Peyer's patch (tissue), 4 donors: Measurements from ENCODE around the gene PLD2. TPM values are rescaled to one million over a fixed set of nuclear protein-coding genes. Genes with fewer than 3 reads are reported as not detected.
A peak's percentile ranks its signal among the peaks of the same experiment; 100 is the strongest.

Experiments
- DNase-seq, 3 donors: peaks; one replicate each; pipeline ENCODE4 v3.0.0-alpha.2; 2017 to 2019
- H3K27ac ChIP-seq, 4 donors: fragments of 200-600 bp; sonication (generic); one replicate each; pipeline ENCODE4 v1.5.1; 2016 to 2019
- H3K27me3 ChIP-seq, 2 donors: fragments of 200-600 bp; sonication (generic); one replicate each; pipeline ENCODE4 v1.5.1; 2019
- H3K36me3 ChIP-seq, 3 donors: fragments of 200-600 bp; sonication (generic); one replicate each; pipeline ENCODE4 v1.5.1; 2016 to 2019
- H3K4me1 ChIP-seq, 4 donors: fragments of 200-600 bp; sonication (generic); one replicate each; pipeline ENCODE4 v1.5.1; 2016 to 2019
- H3K4me3 ChIP-seq, 4 donors: fragments of 200-600 bp; sonication (generic); 1 replicate in 3 of 4; 2 replicates in 1 of 4; pipeline ENCODE4 v1.5.1; 2016 to 2019; ENCODE audit warnings: mild to moderate bottlenecking in 1 of 4
- H3K9me3 ChIP-seq, 4 donors: fragments of 200-600 bp; sonication (generic); one replicate each; pipeline ENCODE4 v1.5.1; 2016 to 2019; ENCODE audit warnings: mild to moderate bottlenecking in 1 of 4
- POLR2A ChIP-seq, 2 donors: fragments of 450-650 bp; IDR thresholded peaks; one replicate each; pipeline ENCODE4 v1.5.1; 2017; ENCODE audit warnings: antibody characterized with exemption in 2 of 2, mild to moderate bottlenecking in 2 of 2, moderate library complexity in 2 of 2
- total RNA-seq, 4 donors: library from RNA; depleted of rRNA; stranded (reverse); fragments of >200 nt; gene quantifications; one replicate each; pipeline ENCODE4 v1.1.0, GENCODE V29; 2016
- TF ChIP-seq, protein P1 (sequence below), 6 experiments: fragments of 450-650 bp in 4 of 6; fragments of 200-600 bp in 2 of 6; sonication (generic) in 1 of 6; IDR thresholded peaks; one replicate each; pipeline ENCODE4 v1.5.1; 2017 to 2019; ENCODE audit warnings: antibody characterized with exemption in 6 of 6, mild to moderate bottlenecking in 3 of 6, moderate library complexity in 1 of 6

The PLD2 gene, protein sequence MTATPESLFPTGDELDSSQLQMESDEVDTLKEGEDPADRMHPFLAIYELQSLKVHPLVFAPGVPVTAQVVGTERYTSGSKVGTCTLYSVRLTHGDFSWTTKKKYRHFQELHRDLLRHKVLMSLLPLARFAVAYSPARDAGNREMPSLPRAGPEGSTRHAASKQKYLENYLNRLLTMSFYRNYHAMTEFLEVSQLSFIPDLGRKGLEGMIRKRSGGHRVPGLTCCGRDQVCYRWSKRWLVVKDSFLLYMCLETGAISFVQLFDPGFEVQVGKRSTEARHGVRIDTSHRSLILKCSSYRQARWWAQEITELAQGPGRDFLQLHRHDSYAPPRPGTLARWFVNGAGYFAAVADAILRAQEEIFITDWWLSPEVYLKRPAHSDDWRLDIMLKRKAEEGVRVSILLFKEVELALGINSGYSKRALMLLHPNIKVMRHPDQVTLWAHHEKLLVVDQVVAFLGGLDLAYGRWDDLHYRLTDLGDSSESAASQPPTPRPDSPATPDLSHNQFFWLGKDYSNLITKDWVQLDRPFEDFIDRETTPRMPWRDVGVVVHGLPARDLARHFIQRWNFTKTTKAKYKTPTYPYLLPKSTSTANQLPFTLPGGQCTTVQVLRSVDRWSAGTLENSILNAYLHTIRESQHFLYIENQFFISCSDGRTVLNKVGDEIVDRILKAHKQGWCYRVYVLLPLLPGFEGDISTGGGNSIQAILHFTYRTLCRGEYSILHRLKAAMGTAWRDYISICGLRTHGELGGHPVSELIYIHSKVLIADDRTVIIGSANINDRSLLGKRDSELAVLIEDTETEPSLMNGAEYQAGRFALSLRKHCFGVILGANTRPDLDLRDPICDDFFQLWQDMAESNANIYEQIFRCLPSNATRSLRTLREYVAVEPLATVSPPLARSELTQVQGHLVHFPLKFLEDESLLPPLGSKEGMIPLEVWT
- total RNA-seq = 10 to 100 TPM; 14.4 to 33.8 (median 26.6) TPM

DNA sequence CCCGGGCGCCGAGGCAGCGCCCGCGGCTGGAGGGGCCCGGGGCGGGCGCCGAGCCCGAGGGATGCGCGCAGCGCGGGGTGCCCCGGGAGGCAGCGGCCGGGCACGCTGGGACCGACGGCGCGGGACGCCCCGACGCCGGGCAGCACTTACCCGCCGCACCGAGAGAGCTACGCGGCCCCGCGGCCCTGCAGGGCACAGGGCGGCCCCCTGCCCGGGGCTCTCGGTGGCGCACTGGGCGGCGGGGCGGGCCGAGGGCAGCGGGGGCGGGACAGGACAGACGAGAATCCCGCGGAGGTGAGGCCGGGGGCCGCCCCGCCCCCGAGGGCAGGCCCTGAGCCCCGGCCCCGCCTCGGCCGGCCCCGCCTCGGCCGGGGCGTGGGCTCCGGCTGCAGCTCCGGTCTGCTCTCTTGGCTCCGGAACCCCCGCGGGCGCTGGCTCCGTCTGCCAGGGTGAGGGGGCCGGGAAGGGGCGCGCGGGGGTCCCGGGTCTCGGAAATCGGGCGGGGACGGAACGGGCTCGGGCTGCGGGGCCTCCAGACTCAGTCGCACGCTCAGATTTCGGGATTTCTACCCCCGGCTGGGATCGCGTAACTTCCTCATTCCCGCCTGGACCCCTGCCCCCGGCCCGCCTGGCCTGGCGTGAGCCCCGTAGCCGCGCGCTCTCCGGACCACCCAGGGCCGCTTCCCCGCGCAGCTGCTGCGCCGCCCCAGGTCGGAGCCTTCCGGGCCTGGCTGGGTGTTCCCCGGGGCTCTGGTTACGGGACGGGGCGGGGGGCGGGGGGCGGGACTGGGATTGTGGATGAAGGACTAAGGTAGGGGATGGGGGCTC, at the start of gene PLD2:
PLD2 (plus strand) TSS at position 376 of the 828 bp plus-strand sequence. CDS start 621 bp downstream, outside the sequence.
- Histone ChIP-seq H3K9me3 (no peaks in the 10 kb centered on the region), H3K4me3 (peak within 1 kb of the TSS; percentile 68 to 95 (median 82)), H3K4me1 (peaks cover 0 to 18% (median 4%) of the 10 kb centered on the region in 4 donors), H3K36me3 (no peaks in the 10 kb centered on the region), H3K27ac (peak within 1 kb of the TSS; percentile 60 to 86 (median 78)), H3K27me3 (no peaks in the 10 kb centered on the region)
- peak; percentile 86 to 95 (median 93) for DNase-seq
- peak; percentile 5 to 44 for TF ChIP-seq POLR2A (IDR thresholded peaks at IDR 0.05)
- TF ChIP-seq, protein P1, sequence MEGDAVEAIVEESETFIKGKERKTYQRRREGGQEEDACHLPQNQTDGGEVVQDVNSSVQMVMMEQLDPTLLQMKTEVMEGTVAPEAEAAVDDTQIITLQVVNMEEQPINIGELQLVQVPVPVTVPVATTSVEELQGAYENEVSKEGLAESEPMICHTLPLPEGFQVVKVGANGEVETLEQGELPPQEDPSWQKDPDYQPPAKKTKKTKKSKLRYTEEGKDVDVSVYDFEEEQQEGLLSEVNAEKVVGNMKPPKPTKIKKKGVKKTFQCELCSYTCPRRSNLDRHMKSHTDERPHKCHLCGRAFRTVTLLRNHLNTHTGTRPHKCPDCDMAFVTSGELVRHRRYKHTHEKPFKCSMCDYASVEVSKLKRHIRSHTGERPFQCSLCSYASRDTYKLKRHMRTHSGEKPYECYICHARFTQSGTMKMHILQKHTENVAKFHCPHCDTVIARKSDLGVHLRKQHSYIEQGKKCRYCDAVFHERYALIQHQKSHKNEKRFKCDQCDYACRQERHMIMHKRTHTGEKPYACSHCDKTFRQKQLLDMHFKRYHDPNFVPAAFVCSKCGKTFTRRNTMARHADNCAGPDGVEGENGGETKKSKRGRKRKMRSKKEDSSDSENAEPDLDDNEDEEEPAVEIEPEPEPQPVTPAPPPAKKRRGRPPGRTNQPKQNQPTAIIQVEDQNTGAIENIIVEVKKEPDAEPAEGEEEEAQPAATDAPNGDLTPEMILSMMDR (IDR thresholded peaks at IDR 0.05) = peak in 2 of 6 experiments; percentile 17 to 24

DNA sequence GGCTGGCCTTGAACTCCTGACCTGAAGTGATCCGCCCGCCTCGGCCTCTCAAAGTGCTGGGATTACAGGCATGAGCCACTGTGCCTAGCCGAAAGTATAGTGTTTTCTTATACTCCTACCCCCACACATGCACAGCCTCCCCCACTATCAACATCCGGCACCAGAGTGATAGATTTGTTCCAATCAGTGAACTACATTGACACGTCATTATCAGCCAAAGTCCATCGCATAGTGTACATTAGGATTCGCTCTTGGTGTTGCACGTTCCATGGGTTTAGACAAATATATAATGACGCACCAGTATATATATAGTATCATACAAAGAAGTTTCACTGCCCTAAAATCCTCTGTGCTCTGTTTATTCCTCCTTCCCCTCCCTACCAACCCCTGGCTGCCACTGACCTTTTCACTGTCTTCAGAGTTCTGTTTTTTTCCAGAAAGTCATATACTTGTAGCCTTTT, 47.1 kb upstream of the PLD2 start:
- H3K4me1 ChIP-seq = peaks cover 0 to 4% (median 0%) of the 10 kb centered on the region in 4 donors
- H3K27ac ChIP-seq = peak overlapping the region in 1 of 4 donors; percentile 45
- peak in 1 of 3 donors; percentile 67 for DNase-seq
- no peak for TF ChIP-seq POLR2A (IDR thresholded peaks at IDR 0.05)
- no peaks in the 10 kb centered on the region for H3K36me3 ChIP-seq
- no peaks in the 10 kb centered on the region for H3K27me3 ChIP-seq
- no peak overlapping the region for H3K4me3 ChIP-seq
- H3K9me3 ChIP-seq = no peaks in the 10 kb centered on the region

DNA sequence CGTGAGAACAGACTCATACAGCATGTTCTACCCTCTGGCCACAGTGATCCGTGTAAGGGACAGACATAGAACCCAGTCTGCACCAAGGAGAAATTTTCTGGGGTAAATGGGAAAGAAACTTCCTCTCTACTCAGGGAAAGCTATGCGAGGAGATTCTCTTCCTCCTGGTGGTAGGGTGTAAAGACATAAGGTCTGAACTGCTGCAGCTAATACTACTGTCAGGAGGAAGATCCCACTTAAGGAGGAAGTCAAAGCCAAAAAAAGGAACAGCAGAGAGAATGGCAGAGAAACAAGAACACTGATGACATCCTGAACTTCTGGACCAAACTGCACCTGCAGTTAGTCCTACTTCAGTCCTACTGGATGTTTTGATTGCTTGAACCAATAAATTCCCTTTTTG, 42.4 kb upstream of the PLD2 start:
- TF ChIP-seq, protein P1 (IDR thresholded peaks at IDR 0.05) = no peak
- TF ChIP-seq POLR2A (IDR thresholded peaks at IDR 0.05) = no peak
- Histone ChIP-seq H3K9me3 (no peaks in the 10 kb centered on the region), H3K27me3 (no peaks in the 10 kb centered on the region), H3K4me3 (no peak overlapping the region), H3K4me1 (peaks cover 0 to 4% (median 0%) of the 10 kb centered on the region in 4 donors), H3K27ac (peak overlapping the region in 2 of 4 donors; percentile 31 to 34), H3K36me3 (no peaks in the 10 kb centered on the region)
- no peak for DNase-seq

DNA sequence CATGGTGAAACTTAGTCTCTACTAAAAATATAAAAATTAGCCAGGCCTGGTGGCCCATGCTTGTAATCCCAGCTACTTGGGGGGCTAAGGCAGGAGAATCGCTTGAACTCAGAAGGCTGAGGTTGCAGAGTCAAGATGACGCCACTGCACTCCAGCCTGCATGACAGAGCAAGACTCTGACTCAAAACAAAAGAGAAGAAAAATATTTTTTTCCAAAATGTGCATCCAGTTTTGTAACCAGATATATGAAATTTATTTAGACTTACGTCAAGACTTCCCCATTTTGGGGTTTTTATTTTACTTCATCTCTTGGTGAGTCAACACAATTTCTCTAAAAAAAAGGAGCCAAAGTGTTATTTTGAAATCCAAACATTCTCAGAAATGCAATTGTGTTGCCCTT, 40.8 kb upstream of the PLD2 start:
- Histone ChIP-seq H3K4me1 (peaks cover 0 to 7% (median 2%) of the 10 kb centered on the region in 4 donors), H3K36me3 (no peaks in the 10 kb centered on the region), H3K9me3 (no peaks in the 10 kb centered on the region), H3K4me3 (no peak overlapping the region), H3K27me3 (no peaks in the 10 kb centered on the region), H3K27ac (peak overlapping the region in 1 of 4 donors; percentile 39)
- TF ChIP-seq, protein P1 (IDR thresholded peaks at IDR 0.05) = no peak
- no peak for TF ChIP-seq POLR2A (IDR thresholded peaks at IDR 0.05)
- DNase-seq = no peak

DNA sequence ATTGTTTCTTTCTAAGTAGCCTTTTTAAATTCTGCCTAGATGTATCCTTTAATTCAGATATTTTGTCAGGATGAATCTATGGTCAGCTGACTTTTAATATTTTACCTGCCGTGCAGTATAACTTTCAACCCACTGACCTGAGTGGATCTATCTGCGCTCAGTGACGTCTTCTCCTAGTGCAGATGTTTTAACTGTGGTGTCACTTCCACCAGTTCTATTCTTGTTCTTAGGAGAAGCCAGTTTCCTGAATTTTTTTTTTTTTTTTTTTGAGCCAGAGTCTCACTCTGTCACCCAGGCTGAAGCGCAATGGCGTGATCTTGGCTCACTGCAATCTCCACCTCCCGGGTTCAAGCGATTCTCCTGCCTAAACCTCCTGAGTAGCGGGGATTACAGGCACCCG, 40.2 kb upstream of the PLD2 start:
- H3K27ac ChIP-seq = peak overlapping the region in 1 of 4 donors; percentile 36
- TF ChIP-seq POLR2A (IDR thresholded peaks at IDR 0.05) = no peak
- TF ChIP-seq, protein P1 (IDR thresholded peaks at IDR 0.05) = no peak
- no peak for DNase-seq
- H3K4me1 ChIP-seq = peaks cover 0 to 11% (median 2%) of the 10 kb centered on the region in 4 donors
- no peaks in the 10 kb centered on the region for H3K36me3 ChIP-seq
- no peaks in the 10 kb centered on the region for H3K9me3 ChIP-seq
- H3K4me3 ChIP-seq = no peak overlapping the region
- no peaks in the 10 kb centered on the region for H3K27me3 ChIP-seq
